Esophagus muscularis mucosa (tissue), 4 donors: ENCODE measurements around the gene AIPL1. TPM values are rescaled to one million over a fixed set of nuclear protein-coding genes. Genes with fewer than 3 reads are reported as not detected.

ENCODE experiments used
- DNase-seq: peaks from one replicate; pipeline ENCODE4 v3.0.0-alpha.2; 2017; ENCODE audit errors: extremely low spot score
- H3K27ac ChIP-seq, 4 donors: fragments of 200-600 bp; sonication (generic); replicated peaks in 1 of 4; 1 replicate in 3 of 4; 2 replicates in 1 of 4; pipeline ENCODE4 v1.5.1; 2016 to 2019; ENCODE audit warnings: mild to moderate bottlenecking in 1 of 4
- H3K27me3 ChIP-seq, 4 donors: fragments of 200-600 bp; sonication (generic); one replicate each; pipeline versions ENCODE4 v1.5.1 to v1.6.0; 2016 to 2019
- H3K36me3 ChIP-seq, 4 donors: fragments of 200-600 bp; sonication (generic); one replicate each; pipeline ENCODE4 v1.5.1; 2016 to 2019
- H3K4me1 ChIP-seq, 4 donors: fragments of 200-600 bp; sonication (generic); one replicate each; pipeline ENCODE4 v1.5.1; 2016 to 2019
- H3K4me3 ChIP-seq, 4 donors: fragments of 200-600 bp; sonication (generic); 1 replicate in 2 of 4; 2 replicates in 2 of 4; pipeline ENCODE4 v1.5.1; 2016 to 2019; ENCODE audit warnings: mild to moderate bottlenecking in 4 of 4, moderate library complexity in 1 of 4
- H3K9me3 ChIP-seq, 4 donors: fragments of 200-600 bp; sonication (generic); 1 replicate in 3 of 4; 2 replicates in 1 of 4; pipeline ENCODE4 v1.5.1; 2016 to 2019
- EP300 ChIP-seq: sonication (generic); formaldehyde crosslinking; IDR thresholded peaks from one replicate; pipeline ENCODE4 v1.6.1; 2017; ENCODE audit warnings: antibody characterized with exemption
- POLR2A ChIP-seq: fragments of 450-650 bp; IDR thresholded peaks from one replicate; pipeline ENCODE4 v1.6.1; 2017; ENCODE audit warnings: antibody characterized with exemption, moderate library complexity, mild to moderate bottlenecking, low read depth
- POLR2AphosphoS5 ChIP-seq, 2 donors: sonication (generic); formaldehyde crosslinking; IDR thresholded peaks; one replicate each; pipeline ENCODE4 v1.6.1; 2017; ENCODE audit warnings: antibody characterized with exemption in 2 of 2
- WGBS: methylation state at CpG from one replicate; pipeline ENCODE4 v1.1.5; 2018; 5-methylcytosine and 5-hydroxymethylcytosine counted together
- intact Hi-C: fragments of 100-400 bp; cut with DNase I; formaldehyde crosslinking; loops from one replicate; pipeline ENCODE4 v1.15.1; 2023
- total RNA-seq, 4 donors: library from RNA; depleted of rRNA; stranded (reverse); fragments of >200 nt; gene quantifications; one replicate each; pipeline versions ENCODE4 v1.1.0 to v1.2.1, GENCODE V29; 2016
- TF ChIP-seq, protein P1 (sequence below), 3 experiments: fragments of 200-600 bp in 2 of 3; fragments of 450-650 bp in 1 of 3; sonication (generic) in 2 of 3; IDR thresholded peaks; one replicate each; pipeline ENCODE4 v1.5.1; 2017 to 2019; ENCODE audit warnings: antibody characterized with exemption in 3 of 3, mild to moderate bottlenecking in 2 of 3, moderate library complexity in 1 of 3

The AIPL1 gene
- total RNA-seq, 4 donors from 2014 or later: not detected

DNA sequence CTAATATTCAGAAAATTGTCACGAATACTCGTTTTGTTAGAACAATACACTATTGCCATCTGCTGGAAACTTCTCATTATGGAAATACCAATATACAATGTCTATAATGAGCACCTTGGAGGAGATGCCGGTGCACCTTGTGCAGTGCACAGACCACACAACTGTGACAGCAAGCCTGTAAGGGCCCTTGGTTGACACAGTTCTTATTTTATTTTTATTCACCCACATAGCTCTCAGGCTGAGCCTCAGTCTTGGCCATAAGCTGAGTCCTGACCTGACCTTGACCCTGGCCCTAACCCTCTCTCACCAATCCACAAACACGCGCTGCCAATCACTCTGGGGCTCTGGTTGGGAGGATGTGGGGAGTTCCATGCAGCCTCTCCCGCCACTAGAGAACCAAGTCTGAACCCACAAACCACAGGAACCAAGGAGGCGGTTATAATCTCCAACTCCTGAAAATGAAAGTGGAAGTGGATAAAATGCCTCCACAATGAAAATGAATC, 7.6 kb downstream of the AIPL1 start:
- intact Hi-C loops: no loop called here
- H3K9me3 ChIP-seq: peaks cover 0 to 6% (median 0%) of the 10 kb centered on the region in 4 donors

DNA sequence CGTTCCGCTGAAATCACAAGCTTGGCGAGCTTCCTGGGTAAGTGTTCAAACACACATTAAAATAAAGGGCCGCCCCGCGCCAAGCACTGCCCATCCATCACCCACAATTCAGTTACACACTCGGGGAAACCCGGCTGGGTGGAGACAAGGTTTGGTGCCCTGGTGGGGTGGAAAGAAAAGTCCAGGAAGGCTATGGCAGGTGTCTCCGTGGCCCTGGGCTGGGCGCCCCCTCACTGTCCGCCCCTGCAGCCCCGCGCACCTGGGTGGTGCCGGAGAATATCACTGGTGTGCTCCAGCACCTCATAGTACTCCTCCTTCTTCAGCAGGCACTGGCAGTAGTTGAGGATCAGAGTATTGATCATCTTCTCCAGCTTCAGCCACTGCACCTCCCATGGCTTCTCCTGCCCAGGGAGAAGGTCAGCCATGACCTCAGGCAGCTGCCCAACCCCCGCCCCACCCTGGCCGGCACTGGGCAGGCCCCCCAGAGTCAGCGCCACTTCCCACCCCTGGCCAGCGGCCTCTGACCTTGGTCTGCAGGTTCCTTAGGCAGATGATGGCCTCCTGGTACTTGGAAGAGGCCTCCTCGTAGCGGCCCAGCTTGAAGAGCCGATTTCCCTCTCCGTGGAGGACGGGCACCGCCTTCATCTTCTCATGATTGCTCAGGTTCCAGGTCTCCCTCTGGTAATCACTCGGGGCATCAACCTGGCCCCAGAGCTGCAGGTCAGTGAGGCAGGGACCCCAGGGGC, 8.4 kb downstream of the AIPL1 start:
- H3K4me1 ChIP-seq: peaks cover 0 to 5% (median 0%) of the 10 kb centered on the region in 4 donors
- no peaks in the 10 kb centered on the region for H3K36me3 ChIP-seq
- 90% methylated on average over 19 of the region's 25 CpGs for WGBS
- peaks cover 0 to 6% (median 0%) of the 10 kb centered on the region in 4 donors for H3K9me3 ChIP-seq
- no peak overlapping the region for H3K4me3 ChIP-seq
- intact Hi-C loops: no loop called here
- no peak for DNase-seq
- H3K27ac ChIP-seq: no peak overlapping the region
- TF ChIP-seq EP300: no peak
- TF ChIP-seq, protein P1, sequence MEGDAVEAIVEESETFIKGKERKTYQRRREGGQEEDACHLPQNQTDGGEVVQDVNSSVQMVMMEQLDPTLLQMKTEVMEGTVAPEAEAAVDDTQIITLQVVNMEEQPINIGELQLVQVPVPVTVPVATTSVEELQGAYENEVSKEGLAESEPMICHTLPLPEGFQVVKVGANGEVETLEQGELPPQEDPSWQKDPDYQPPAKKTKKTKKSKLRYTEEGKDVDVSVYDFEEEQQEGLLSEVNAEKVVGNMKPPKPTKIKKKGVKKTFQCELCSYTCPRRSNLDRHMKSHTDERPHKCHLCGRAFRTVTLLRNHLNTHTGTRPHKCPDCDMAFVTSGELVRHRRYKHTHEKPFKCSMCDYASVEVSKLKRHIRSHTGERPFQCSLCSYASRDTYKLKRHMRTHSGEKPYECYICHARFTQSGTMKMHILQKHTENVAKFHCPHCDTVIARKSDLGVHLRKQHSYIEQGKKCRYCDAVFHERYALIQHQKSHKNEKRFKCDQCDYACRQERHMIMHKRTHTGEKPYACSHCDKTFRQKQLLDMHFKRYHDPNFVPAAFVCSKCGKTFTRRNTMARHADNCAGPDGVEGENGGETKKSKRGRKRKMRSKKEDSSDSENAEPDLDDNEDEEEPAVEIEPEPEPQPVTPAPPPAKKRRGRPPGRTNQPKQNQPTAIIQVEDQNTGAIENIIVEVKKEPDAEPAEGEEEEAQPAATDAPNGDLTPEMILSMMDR (IDR thresholded peaks at IDR 0.05): no peak
- TF ChIP-seq POLR2A: no peak
- no peak for TF ChIP-seq POLR2AphosphoS5 (IDR thresholded peaks at IDR 0.05)
- H3K27me3 ChIP-seq: peaks cover 0 to 43% (median 0%) of the 10 kb centered on the region in 4 donors

More for the DNA sequence above, 7.6 kb downstream of the AIPL1 start:
- peaks cover 0 to 37% (median 0%) of the 10 kb centered on the region in 4 donors for H3K27me3 ChIP-seq
- TF ChIP-seq POLR2AphosphoS5 (IDR thresholded peaks at IDR 0.05) (no peak), EP300 (no peak)
- DNase-seq: no peak
- no peak overlapping the region for H3K4me3 ChIP-seq
- no peak overlapping the region for H3K27ac ChIP-seq
- 77% methylated on average over 7 of the region's 7 CpGs for WGBS
- H3K36me3 ChIP-seq: no peaks in the 10 kb centered on the region
- no peaks in the 10 kb centered on the region for H3K4me1 ChIP-seq

DNA sequence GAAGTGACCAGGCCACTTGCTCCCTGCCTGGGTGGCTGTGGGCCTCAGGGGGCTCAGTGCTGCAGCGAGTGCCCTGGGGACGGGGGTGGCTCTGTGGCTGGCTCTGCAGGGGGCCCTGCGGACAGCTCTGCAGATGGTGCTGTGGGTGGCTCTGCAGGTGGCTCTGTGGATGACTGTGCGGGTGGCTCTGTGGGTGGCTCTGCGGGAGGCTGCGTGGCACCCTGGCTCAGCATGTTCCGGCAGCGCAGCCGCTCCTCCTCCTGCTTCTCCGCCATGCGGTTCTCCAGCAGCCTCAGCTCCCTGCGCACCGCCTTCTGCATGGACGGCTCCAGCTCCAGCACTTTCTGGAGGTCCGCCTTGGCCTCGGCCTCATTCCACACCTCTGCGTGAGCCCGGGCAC, 9.5 kb downstream of the AIPL1 start:
- Histone ChIP-seq H3K27me3 (peaks cover 0 to 52% (median 0%) of the 10 kb centered on the region in 4 donors), H3K27ac (no peak overlapping the region), H3K4me3 (no peak overlapping the region), H3K9me3 (no peaks in the 10 kb centered on the region), H3K36me3 (no peaks in the 10 kb centered on the region), H3K4me1 (peaks cover 0 to 5% (median 0%) of the 10 kb centered on the region in 4 donors)
- DNase-seq: no peak
- intact Hi-C loops: no loop called here
- TF ChIP-seq EP300 (no peak), POLR2AphosphoS5 (IDR thresholded peaks at IDR 0.05) (no peak), POLR2A (no peak)
- TF ChIP-seq, protein P1 (IDR thresholded peaks at IDR 0.05): no peak
- 89% methylated on average over 14 of the region's 18 CpGs for WGBS

DNA sequence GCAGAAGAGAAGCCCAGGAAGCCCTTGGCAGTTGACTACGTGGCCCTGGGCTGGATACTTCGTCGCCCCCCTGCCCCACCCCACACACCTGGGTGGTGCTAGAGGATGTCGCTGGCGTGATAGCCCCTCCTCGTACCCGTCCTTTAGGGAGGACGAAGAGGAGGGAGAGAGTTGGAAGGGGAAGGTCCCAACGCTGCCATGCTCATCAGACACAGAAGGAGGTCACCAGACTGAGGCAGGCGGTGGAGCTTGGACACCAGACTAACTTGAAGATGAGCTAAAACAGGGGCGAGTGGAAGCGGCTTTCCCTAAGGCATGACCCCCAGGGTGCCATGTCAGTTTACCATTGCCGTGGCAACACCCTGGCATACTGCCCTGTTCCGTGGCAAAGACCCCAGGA, 11.0 kb downstream of the AIPL1 start:
- Histone ChIP-seq H3K9me3 (no peaks in the 10 kb centered on the region), H3K27me3 (peaks cover 0 to 58% (median 0%) of the 10 kb centered on the region in 4 donors), H3K27ac (no peak overlapping the region), H3K4me3 (no peak overlapping the region), H3K36me3 (no peaks in the 10 kb centered on the region), H3K4me1 (peaks cover 0 to 5% (median 0%) of the 10 kb centered on the region in 4 donors)
- WGBS: 65% methylated on average over 6 of the region's 14 CpGs
- no peak for TF ChIP-seq EP300
- TF ChIP-seq POLR2AphosphoS5 (IDR thresholded peaks at IDR 0.05): no peak
- TF ChIP-seq, protein P1 (IDR thresholded peaks at IDR 0.05): no peak
- TF ChIP-seq POLR2A: no peak
- intact Hi-C loops: no loop called here
- no peak for DNase-seq

DNA sequence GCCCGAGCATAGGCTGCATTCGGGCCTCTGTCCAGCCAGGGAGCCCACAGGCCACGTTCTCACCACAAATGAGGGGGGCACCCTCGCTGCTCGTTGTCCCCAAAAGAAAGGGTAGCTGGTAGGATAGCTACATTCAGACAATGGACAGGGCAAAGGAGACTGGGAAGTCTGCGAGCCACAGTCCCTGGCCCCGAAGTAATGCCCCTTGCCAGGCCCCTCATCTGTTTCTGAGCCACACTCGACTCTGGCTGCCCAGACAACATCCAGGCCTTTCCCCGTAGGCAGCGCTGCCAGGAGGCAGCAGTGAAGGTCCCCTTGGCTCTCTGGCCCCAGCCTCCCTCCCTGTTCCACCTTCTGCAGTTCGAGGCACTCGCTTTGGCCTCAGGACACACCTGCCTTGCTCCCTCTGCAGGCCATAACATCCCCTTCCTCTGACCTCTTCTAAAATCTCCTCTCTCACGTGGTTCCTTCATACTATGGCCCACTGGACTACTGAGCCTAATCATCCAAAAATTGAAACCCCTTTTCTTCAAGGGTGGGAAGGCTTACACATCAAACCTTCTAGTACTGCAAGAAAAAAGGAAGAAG, 12.2 kb downstream of the AIPL1 start:
- WGBS: 57% methylated on average over 13 of the region's 13 CpGs
- H3K36me3 ChIP-seq: no peaks in the 10 kb centered on the region
- H3K9me3 ChIP-seq: no peaks in the 10 kb centered on the region
- peaks cover 0 to 5% (median 0%) of the 10 kb centered on the region in 4 donors for H3K4me1 ChIP-seq
- TF ChIP-seq POLR2A (no peak), POLR2AphosphoS5 (IDR thresholded peaks at IDR 0.05) (no peak), EP300 (no peak)
- TF ChIP-seq, protein P1 (IDR thresholded peaks at IDR 0.05): no peak
- no peak overlapping the region for H3K4me3 ChIP-seq
- DNase-seq: no peak
- H3K27ac ChIP-seq: no peak overlapping the region
- intact Hi-C loops: loop anchor here (1.0 kb wide), 1 partner anchor 835 kb away; no protein-coding TSS in a partner anchor
- peaks cover 0 to 65% (median 0%) of the 10 kb centered on the region in 4 donors for H3K27me3 ChIP-seq
